Panc1 (cell line): ENCODE results near the gene ATF5. TPM values are rescaled to one million over a fixed set of nuclear protein-coding genes. Genes with fewer than 3 reads are reported as not detected.

ENCODE experiments used
- ATAC-seq: fragments of 200-7000 bp; cut with Tn5 transposase; 2 replicates; pipeline ENCODE4 v1.9.1; 2020; ENCODE audit warnings: mild to moderate bottlenecking, moderate library complexity
- BruUV-seq: library from RNA; stranded (reverse); fragments of 400-500 nt; replicated peaks from 2 replicates; lab custom pipeline; 2021; lab: Mats Ljungman, UMichigan
- CTCF ChIA-PET: fragments of 300-600 bp; sonication (Branson Sonifier 250); formaldehyde crosslinking; loops from one replicate; lab custom pipeline; 2022; ENCODE audit warnings: antibody characterized with exemption; lab: Charles Lee
- POLR2A ChIA-PET: fragments of 300-600 bp; sonication (Branson Sonifier 250); formaldehyde crosslinking; loops from one replicate; lab custom pipeline; 2022; ENCODE audit warnings: antibody characterized with exemption; lab: Charles Lee
- DNase-seq: peaks from one replicate; pipeline ENCODE4 v3.0.0-alpha.2; 2010; ENCODE audit warnings: low read depth, low spot score
- H3K27ac ChIP-seq: 2 replicates; pipeline ENCODE4 v1.5.1; 2011; ENCODE audit warnings: mild to moderate bottlenecking, low read length, inconsistent platforms
- H3K27me3 ChIP-seq: fragments of 200-500 bp; sonication (Bioruptor generic); 2 replicates; pipeline ENCODE4 v1.6.0; 2014; ENCODE audit warnings: low read length, inconsistent platforms; ENCODE audit not compliant: control insufficient read depth, insufficient read depth
- H3K36me3 ChIP-seq: fragments of 200-500 bp; sonication (Bioruptor generic); 2 replicates; pipeline ENCODE4 v1.5.1; 2014; ENCODE audit warnings: inconsistent platforms, mild to moderate bottlenecking, low read length, moderate library complexity; ENCODE audit not compliant: control insufficient read depth, insufficient read depth
- H3K4me1 ChIP-seq: 2 replicates; pipeline ENCODE4 v1.5.1; 2011; ENCODE audit warnings: inconsistent platforms, mild to moderate bottlenecking, low read length, moderate library complexity; ENCODE audit not compliant: control insufficient read depth, insufficient read depth
- H3K4me3 ChIP-seq, 2 experiments: 2 replicates each; pipeline ENCODE4 v1.5.1; 2011 to 2012; ENCODE audit warnings: low read depth in 2 of 2, low read length in 2 of 2, mild to moderate bottlenecking in 2 of 2, inconsistent platforms in 1 of 2, moderate library complexity in 1 of 2
- H3K9me3 ChIP-seq: fragments of 200-500 bp; sonication (Bioruptor generic); 2 replicates; pipeline ENCODE4 v1.5.1; 2014; ENCODE audit warnings: low read depth, mild to moderate bottlenecking, inconsistent platforms, low read length, moderate library complexity; ENCODE audit not compliant: control insufficient read depth, insufficient read depth
- CTCF ChIP-seq: fragments of 450-650 bp; IDR thresholded peaks from 2 replicates; pipeline ENCODE4 v1.5.1; 2017; ENCODE audit warnings: mild to moderate bottlenecking
- POLR2AphosphoS5 ChIP-seq: IDR thresholded peaks from 2 replicates; pipeline ENCODE4 v1.6.1; 2012; ENCODE audit warnings: mild to moderate bottlenecking, low read depth, low read length, moderate library complexity
- REST ChIP-seq, 2 experiments: IDR thresholded peaks; 2 replicates each; pipeline ENCODE4 v1.6.1; 2011 to 2012; ENCODE audit warnings: low read depth in 2 of 2, control low read depth in 1 of 2, low read length in 1 of 2, mild to moderate bottlenecking in 1 of 2, moderate library complexity in 1 of 2; ENCODE audit not compliant: insufficient read depth in 1 of 2
- SIN3A ChIP-seq: IDR thresholded peaks from 2 replicates; pipeline ENCODE4 v1.6.1; 2012; ENCODE audit warnings: low read depth, mild to moderate bottlenecking, low read length, moderate library complexity, borderline replicate concordance; ENCODE audit not compliant: insufficient read depth
- TCF7L2 ChIP-seq: IDR thresholded peaks from 2 replicates; pipeline ENCODE4 v1.6.1; 2011; ENCODE audit warnings: mild to moderate bottlenecking, low read depth, low read length, inconsistent platforms
- in situ Hi-C: cut with HindIII; loops from 2 replicates; pipeline ENCODE4 v1.10.0; 2016; ENCODE audit warnings: low sequenced_read_pairs, low pct_unique_long_range_greater_than_20kb
- intact Hi-C: fragments of 100-400 bp; cut with micrococcal nuclease; formaldehyde crosslinking; loops from one replicate; pipeline ENCODE4 v1.10.0; 2022; ENCODE audit not compliant: unreplicated experiment
- total RNA-seq: library from RNA; stranded (reverse); gene quantifications from one replicate; pipeline ENCODE4 v1.2.1, GENCODE V29; 2021; ENCODE audit not compliant: unreplicated experiment

Gene ATF5
- total RNA-seq, 1 experiment from 2014 or later: 104 TPM

GRCh38 chr19:49894011-49894664 lies 34.9 kb upstream of the ATF5 start:
- no TSS peak for BruUV-seq
- H3K27ac ChIP-seq: no peak overlapping the region
- CTCF ChIA-PET: no interaction called here

GRCh38 chr19:49894879-49895565 lies 34.0 kb upstream of the ATF5 start:
- no peaks in the 10 kb centered on the region for H3K36me3 ChIP-seq
- in situ Hi-C loops: no loop called here
- DNase-seq (no peak), ATAC-seq (no peak)
- ChIA-PET POLR2A (no interaction called here), CTCF (no interaction called here)
- H3K27ac ChIP-seq: no peak overlapping the region
- peaks cover 10% of the 10 kb centered on the region for H3K4me1 ChIP-seq
- no peaks in the 10 kb centered on the region for H3K9me3 ChIP-seq
- H3K27me3 ChIP-seq: no peaks in the 10 kb centered on the region
- intact Hi-C loops: no loop called here
- no TSS peak for BruUV-seq
- H3K4me3 ChIP-seq: no peak overlapping the region
- TF ChIP-seq REST (IDR thresholded peaks at IDR 0.05; ENCODE audit: insufficient read depth in 1 of 2, low read depth in 2 of 2, low read length in 1 of 2) (no peak), POLR2AphosphoS5 (no peak), SIN3A (no peak), CTCF (no peak)

More at GRCh38 chr19:49894011-49894664, 34.9 kb upstream of the ATF5 start:
- POLR2A ChIA-PET: no interaction called here
- H3K36me3 ChIP-seq: no peaks in the 10 kb centered on the region
- H3K9me3 ChIP-seq: no peaks in the 10 kb centered on the region
- ATAC-seq (no peak), DNase-seq (no peak)
- no peak overlapping the region for H3K4me3 ChIP-seq
- H3K27me3 ChIP-seq: no peaks in the 10 kb centered on the region
- in situ Hi-C loops: no loop called here
- intact Hi-C loops: no loop called here
- TF ChIP-seq POLR2AphosphoS5 (no peak), REST (IDR thresholded peaks at IDR 0.05; ENCODE audit: insufficient read depth in 1 of 2, low read depth in 2 of 2, low read length in 1 of 2) (no peak), CTCF (no peak), TCF7L2 (no peak), SIN3A (no peak)
- peaks cover 10% of the 10 kb centered on the region for H3K4me1 ChIP-seq
